SK-N-MC (cell line): ENCODE results near the gene MOGAT3.
"Not testable (repeated sequence)": the region's sequence is repeated elsewhere in the genome, so short reads cannot be mapped to it uniquely, and the experiment has no call there.

Experiments used
- DNase-seq: peaks from one replicate; pipeline ENCODE4 v3.0.0-alpha.2; 2011; ENCODE audit warnings: low read depth, low spot score
- H3K27ac ChIP-seq: fragments of 200-600 bp; sonication (generic); 2 replicates; pipeline ENCODE4 v1.5.1; 2016; ENCODE audit warnings: mixed run types
- H3K36me3 ChIP-seq: fragments of 200-600 bp; sonication (generic); 2 replicates; pipeline ENCODE4 v1.6.1; 2017; ENCODE audit warnings: antibody characterized with exemption, low read length, mixed read lengths; ENCODE audit not compliant: insufficient read depth
- H3K4me3 ChIP-seq: fragments of 200-600 bp; sonication (generic); 2 replicates; pipeline ENCODE4 v1.5.1; 2016
- H3K9ac ChIP-seq: fragments of 200-600 bp; sonication (generic); 2 replicates; pipeline ENCODE4 v1.8.0; 2017; ENCODE audit warnings: mixed run types, mixed read lengths; ENCODE audit not compliant: insufficient read length
- H3K9me3 ChIP-seq: fragments of 200-600 bp; sonication (generic); 2 replicates; pipeline ENCODE4 v1.6.1; 2017; ENCODE audit warnings: low read depth, mild to moderate bottlenecking, antibody characterized with exemption, low read length, moderate library complexity, mixed read lengths
- EZH2 ChIP-seq: fragments of 200-600 bp; sonication (generic); IDR thresholded peaks from one replicate; pipeline ENCODE4 v1.6.1; 2017; ENCODE audit warnings: antibody characterized with exemption
- FOXP2 ChIP-seq: optimal IDR thresholded peaks from 2 replicates; pipeline ENCODE3; 2011; ENCODE audit warnings: mild to moderate bottlenecking, moderate library complexity; ENCODE audit not compliant: insufficient read depth; ENCODE audit errors: extremely low read length, control extremely low read depth
- POLR2AphosphoS5 ChIP-seq: IDR thresholded peaks from 2 replicates; pipeline ENCODE4 v1.6.1; 2012; ENCODE audit warnings: mild to moderate bottlenecking, low read depth, low read length, borderline replicate concordance

Gene MOGAT3

GRCh38 chr7:101202603-101202918 is 1.7 kb upstream of the MOGAT3 start:
- TF ChIP-seq EZH2 (no peak), FOXP2 (no peak), POLR2AphosphoS5 (no peak)
- H3K9ac ChIP-seq: no peak overlapping the region

DNA sequence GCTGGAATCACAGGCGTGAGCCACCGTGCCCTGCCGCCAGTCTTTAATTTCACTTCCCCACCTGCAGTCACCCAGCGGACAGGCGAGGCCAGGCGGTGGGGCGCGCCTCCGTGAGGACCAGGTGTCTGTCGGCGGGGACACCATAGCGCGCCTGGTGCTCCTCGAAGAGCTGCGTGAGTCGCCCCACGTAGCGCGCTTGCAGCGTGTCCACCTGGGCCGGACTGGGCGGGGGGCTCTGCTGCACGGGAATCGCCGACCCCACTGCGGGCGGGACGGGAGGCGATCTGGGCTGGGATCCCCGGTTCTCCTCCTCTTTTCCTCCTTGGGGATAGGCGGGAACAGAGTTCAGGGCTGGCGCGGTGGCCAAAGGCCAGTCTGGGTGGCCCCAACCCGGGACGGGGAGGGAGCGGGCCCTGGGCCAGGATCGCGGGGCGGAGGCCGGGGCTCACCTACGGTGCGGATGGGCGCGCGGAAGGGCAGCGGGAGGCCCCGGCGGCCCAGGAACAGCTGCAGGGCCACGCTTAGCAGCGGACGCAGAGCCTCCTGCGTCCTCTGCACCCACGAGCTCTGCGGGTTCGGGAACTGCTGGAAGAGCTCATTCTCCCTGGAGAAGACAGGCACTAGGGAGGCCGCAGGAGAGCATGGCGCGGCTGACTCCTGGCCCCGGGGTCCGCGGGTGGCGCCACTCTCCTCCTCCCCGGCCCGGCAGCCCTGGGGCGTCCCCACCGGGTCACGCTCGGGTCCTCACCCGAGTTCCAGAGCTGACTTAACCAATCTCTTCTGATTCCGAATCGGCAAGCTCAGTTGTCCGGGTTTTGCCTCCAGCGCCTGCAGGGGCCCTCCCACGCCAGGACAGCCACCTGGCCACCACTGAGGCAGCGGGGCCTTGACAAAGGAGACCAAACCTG is 1.1 kb upstream of the MOGAT3 start:
- H3K9me3 ChIP-seq: no peaks in the 10 kb centered on the region
- TF ChIP-seq EZH2: no peak
- no peak for TF ChIP-seq POLR2AphosphoS5
- TF ChIP-seq FOXP2: no peak
- H3K27ac ChIP-seq: no peak overlapping the region
- no peaks in the 10 kb centered on the region for H3K36me3 ChIP-seq
- no peak for DNase-seq
- H3K4me3 ChIP-seq: no peak overlapping the region
- no peak overlapping the region for H3K9ac ChIP-seq

More at GRCh38 chr7:101202603-101202918, 1.7 kb upstream of the MOGAT3 start:
- no peaks in the 10 kb centered on the region for H3K9me3 ChIP-seq
- no peak overlapping the region for H3K27ac ChIP-seq
- no peaks in the 10 kb centered on the region for H3K36me3 ChIP-seq
- no peak for DNase-seq
- no peak overlapping the region for H3K4me3 ChIP-seq

DNA sequence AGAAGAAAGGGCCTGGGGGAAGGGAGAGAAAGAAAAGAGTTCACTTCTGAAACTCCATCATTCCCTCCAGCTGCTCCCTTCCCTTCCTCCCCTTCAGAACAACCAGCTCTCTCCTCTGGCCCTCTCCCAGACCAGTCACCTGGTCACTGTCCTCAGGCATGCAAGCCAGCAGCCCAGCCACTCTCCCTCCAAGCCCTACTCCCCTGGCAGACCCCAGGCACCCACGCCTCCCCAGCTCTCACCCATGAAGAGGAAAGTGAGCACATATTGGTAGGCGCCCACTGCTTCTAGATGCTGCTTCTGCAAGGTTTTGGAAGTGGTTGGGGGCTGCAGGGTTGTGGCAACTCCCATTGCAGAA is 353 bp downstream of the MOGAT3 start:
- H3K36me3 ChIP-seq: no peaks in the 10 kb centered on the region
- H3K27ac ChIP-seq: no peak overlapping the region
- no peaks in the 10 kb centered on the region for H3K9me3 ChIP-seq
- DNase-seq: no peak
- H3K4me3 ChIP-seq: no peak overlapping the region
- H3K9ac ChIP-seq: no peak overlapping the region
- TF ChIP-seq POLR2AphosphoS5 (no peak), EZH2 (no peak), FOXP2 (no peak)

- H3K4me3 ChIP-seq, H3K9me3 ChIP-seq, H3K9ac ChIP-seq, DNase-seq, H3K27ac ChIP-seq, H3K36me3 ChIP-seq: not testable (repeated sequence)
These were observed 1.3 kb downstream of the MOGAT3 start for GRCh38 chr7:101199522-101199921.

DNA sequence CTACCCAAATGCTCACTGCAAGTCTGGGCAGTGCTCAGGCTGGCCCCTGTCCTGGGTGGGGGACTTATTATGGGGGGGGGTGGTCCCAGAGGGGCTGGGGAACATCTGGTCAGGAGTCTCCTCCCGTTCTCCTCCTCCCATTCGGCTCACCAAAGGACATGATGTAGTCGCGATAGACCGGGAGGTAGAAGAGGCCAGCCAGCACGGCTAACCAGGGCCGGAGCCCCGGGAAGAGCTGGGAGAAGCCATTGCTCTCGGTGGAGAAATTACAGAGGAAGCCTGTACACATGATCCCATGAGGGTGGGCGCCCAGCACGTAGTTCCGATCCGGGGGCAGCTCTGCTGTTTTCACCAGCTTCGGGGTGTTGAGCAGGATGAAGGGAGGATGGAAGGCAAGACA is 2.4 kb downstream of the MOGAT3 start:
- Histone ChIP-seq H3K36me3 (no peaks in the 10 kb centered on the region), H3K4me3 (no peak overlapping the region), H3K9ac (no peak overlapping the region), H3K9me3 (no peaks in the 10 kb centered on the region), H3K27ac (no peak overlapping the region)
- TF ChIP-seq EZH2: no peak
- no peak for TF ChIP-seq FOXP2
- no peak for TF ChIP-seq POLR2AphosphoS5
- no peak for DNase-seq

GRCh38 chr7:101197991-101198390 is 2.8 kb downstream of the MOGAT3 start:
- no peak overlapping the region for H3K27ac ChIP-seq
- H3K4me3 ChIP-seq: no peak overlapping the region
- H3K9ac ChIP-seq: no peak overlapping the region
- no peaks in the 10 kb centered on the region for H3K9me3 ChIP-seq
- no peak for TF ChIP-seq POLR2AphosphoS5
- TF ChIP-seq EZH2: no peak
- no peak for TF ChIP-seq FOXP2
- H3K36me3 ChIP-seq: no peaks in the 10 kb centered on the region
- no peak for DNase-seq

- H3K9me3 ChIP-seq: no peaks in the 10 kb centered on the region
- no peak for DNase-seq
- TF ChIP-seq EZH2 (no peak), FOXP2 (no peak), POLR2AphosphoS5 (no peak)
- no peak overlapping the region for H3K27ac ChIP-seq
- no peak overlapping the region for H3K4me3 ChIP-seq
- H3K36me3 ChIP-seq: no peaks in the 10 kb centered on the region
- H3K9ac ChIP-seq: no peak overlapping the region
These were observed 5.0 kb downstream of the MOGAT3 start for GRCh38 chr7:101195884-101196283.

GRCh38 chr7:101189109-101189508 is 11.7 kb downstream of the MOGAT3 start:
- Histone ChIP-seq H3K9ac (no peak overlapping the region), H3K4me3 (no peak overlapping the region), H3K9me3 (no peaks in the 10 kb centered on the region), H3K36me3 (no peaks in the 10 kb centered on the region), H3K27ac (no peak overlapping the region)
- TF ChIP-seq FOXP2 (no peak), POLR2AphosphoS5 (no peak), EZH2 (no peak)
- DNase-seq: no peak

DNA sequence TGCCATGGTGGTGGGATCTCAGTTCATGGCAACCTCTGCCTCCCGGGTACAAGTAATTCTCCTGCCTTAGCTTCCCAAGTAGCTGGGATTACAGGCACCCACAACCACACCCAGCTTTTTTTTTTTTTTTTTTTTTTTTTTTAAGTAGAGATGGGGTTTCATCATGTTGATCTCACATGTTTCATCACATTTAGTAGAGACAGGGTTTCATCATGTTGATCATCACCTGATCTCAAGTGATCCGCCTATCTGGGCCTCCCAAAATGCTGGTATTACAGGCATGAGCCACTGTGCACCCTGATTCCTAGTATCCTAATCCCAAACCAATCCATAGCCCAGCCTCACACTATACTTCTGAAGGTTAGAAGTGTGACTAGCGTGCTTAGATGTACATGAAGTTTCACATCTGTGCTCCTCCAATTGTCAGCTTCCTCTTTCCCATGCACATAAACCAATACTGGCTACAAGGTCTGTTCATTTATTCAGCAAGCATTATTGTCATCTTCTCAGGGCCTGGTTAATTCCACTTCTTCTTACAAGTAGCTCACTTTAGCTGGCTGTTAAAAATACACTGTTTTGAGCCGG is 13.9 kb downstream of the MOGAT3 start:
- Histone ChIP-seq H3K4me3 (no peak overlapping the region), H3K9ac (no peak overlapping the region), H3K36me3 (no peaks in the 10 kb centered on the region), H3K9me3 (no peaks in the 10 kb centered on the region), H3K27ac (no peak overlapping the region)
- TF ChIP-seq EZH2 (no peak), POLR2AphosphoS5 (no peak), FOXP2 (no peak)
- no peak for DNase-seq
